Measurements from ENCODE around the gene GABRA1.

The GABRA1 gene
- long read RNA-seq, result 0 reads

GRCh38 chr5:161847941-161848391 is at the start of gene GABRA1:
Gene GABRA1 (plus strand): TSS chr5:161848120. CDS start chr5:161850811, 2,691 bp downstream.
- H3K4me3 ChIP-seq (replicated peaks; ENCODE audit: insufficient read depth, low read length), result no peak within 1 kb of the TSS
- no peak for TF ChIP-seq POLR2AphosphoS5 (IDR thresholded peaks at IDR 0.05; ENCODE audit: low read depth)
- TF ChIP-seq CTCF (IDR thresholded peaks at IDR 0.05; ENCODE audit: insufficient read depth, low read length), result no peak
- TF ChIP-seq GABPA (IDR thresholded peaks at IDR 0.05; ENCODE audit: low read depth), result no peak
- TF ChIP-seq REST (IDR thresholded peaks at IDR 0.05; ENCODE audit: insufficient replicate concordance, low read depth), result no peak
- TF ChIP-seq SPI1 (IDR thresholded peaks at IDR 0.05; ENCODE audit: borderline replicate concordance, low read depth), result no peak
- DNase-seq (ENCODE audit: low read depth in 1 of 2, low spot score in 1 of 2), result no peak

GRCh38 chr5:161799316-161799715 is 48.6 kb upstream of the GABRA1 start:
- DNase-seq (ENCODE audit: low read depth in 1 of 2, low spot score in 1 of 2), result no peak
- Histone ChIP-seq H3K27me3 (ENCODE audit: insufficient read depth, poor library complexity, severe bottlenecking) (no peaks in the 10 kb centered on the region), H3K27ac (replicated peaks) (no peak overlapping the region), H3K4me3 (replicated peaks; ENCODE audit: insufficient read depth, low read length) (no peak overlapping the region)
- TF ChIP-seq REST (IDR thresholded peaks at IDR 0.05; ENCODE audit: insufficient replicate concordance, low read depth) (no peak), POLR2AphosphoS5 (IDR thresholded peaks at IDR 0.05; ENCODE audit: low read depth) (no peak), CTCF (IDR thresholded peaks at IDR 0.05; ENCODE audit: insufficient read depth, low read length) (no peak), GABPA (IDR thresholded peaks at IDR 0.05; ENCODE audit: low read depth) (no peak), SPI1 (IDR thresholded peaks at IDR 0.05; ENCODE audit: borderline replicate concordance, low read depth) (no peak)

More at GRCh38 chr5:161847941-161848391, at the start of gene GABRA1:
- Histone ChIP-seq H3K27ac (replicated peaks) (no peak within 1 kb of the TSS), H3K27me3 (ENCODE audit: insufficient read depth, poor library complexity, severe bottlenecking) (peaks cover 4% of the 10 kb centered on the region)

GRCh38 chr5:161804263-161804662 is 43.7 kb upstream of the GABRA1 start:
- no peak overlapping the region for H3K27ac ChIP-seq (replicated peaks)
- TF ChIP-seq GABPA (IDR thresholded peaks at IDR 0.05; ENCODE audit: low read depth) (no peak), CTCF (IDR thresholded peaks at IDR 0.05; ENCODE audit: insufficient read depth, low read length) (no peak), REST (IDR thresholded peaks at IDR 0.05; ENCODE audit: insufficient replicate concordance, low read depth) (no peak), SPI1 (IDR thresholded peaks at IDR 0.05; ENCODE audit: borderline replicate concordance, low read depth) (no peak), POLR2AphosphoS5 (IDR thresholded peaks at IDR 0.05; ENCODE audit: low read depth) (no peak)
- H3K27me3 ChIP-seq (ENCODE audit: insufficient read depth, poor library complexity, severe bottlenecking), result no peaks in the 10 kb centered on the region
- no peak for DNase-seq (ENCODE audit: low read depth in 1 of 2, low spot score in 1 of 2)
- H3K4me3 ChIP-seq (replicated peaks; ENCODE audit: insufficient read depth, low read length), result no peak overlapping the region
